Left lung (tissue), 10 donors: ENCODE data around the gene PRSS3. TPM values are rescaled to one million over a fixed set of nuclear protein-coding genes. Genes with fewer than 3 reads are reported as not detected.
"Not testable (repeated sequence)": the region's sequence is repeated elsewhere in the genome, so short reads cannot be mapped to it uniquely, and the experiment has no call there.

ENCODE experiments used
- ATAC-seq: fragments of 200-7000 bp; cut with Tn5 transposase; one replicate; pipeline ENCODE4 v1.9.1; 2020; ENCODE audit warnings: moderate library complexity
- DNase-seq, 4 donors: peaks; one replicate each; pipeline ENCODE4 v3.0.0-alpha.2; 2013 to 2020
- H3K27ac ChIP-seq, 2 donors: fragments of 200-600 bp; sonication (generic) in 1 of 2; one replicate each; pipeline versions ENCODE4 v1.5.0 to v1.8.0; 2020 to 2021
- H3K27me3 ChIP-seq, 2 donors: fragments of 200-600 bp; sonication (generic) in 1 of 2; one replicate each; pipeline versions ENCODE4 v1.5.0 to v1.8.0; 2020 to 2021
- H3K36me3 ChIP-seq, 2 donors: fragments of 200-600 bp; sonication (generic) in 1 of 2; one replicate each; pipeline versions ENCODE4 v1.5.0 to v1.8.0; 2020 to 2021
- H3K4me1 ChIP-seq, 2 donors: fragments of 200-600 bp; one replicate each; pipeline ENCODE4 v1.8.0; 2021
- H3K4me3 ChIP-seq, 2 donors: fragments of 200-600 bp; sonication (generic) in 1 of 2; one replicate each; pipeline versions ENCODE4 v1.5.0 to v1.8.0; 2020 to 2021; ENCODE audit warnings: mild to moderate bottlenecking in 1 of 2
- H3K9me3 ChIP-seq, 2 donors: fragments of 200-600 bp; sonication (generic) in 1 of 2; one replicate each; pipeline versions ENCODE4 v1.5.0 to v1.8.0; 2020 to 2021
- CTCF ChIP-seq, 2 donors: fragments of 200-600 bp; sonication (generic) in 1 of 2; IDR thresholded peaks; one replicate each; pipeline versions ENCODE4 v1.5.0 to v1.8.0; 2021; ENCODE audit warnings: antibody characterized with exemption in 2 of 2
- intact Hi-C, 2 donors: fragments of 100-400 bp; cut with DNase I; formaldehyde crosslinking; loops; one replicate each; pipeline versions ENCODE4 v1.11.2 to v1.14.2; 2022
- polyA plus RNA-seq, 6 donors: library from polyadenylated mRNA; unstranded; fragments of 120-200 nt; gene quantifications; one replicate each; pipeline ENCODE4 v1.2.1, GENCODE V29; 2013; ENCODE audit not compliant: insufficient read length in 6 of 6
- total RNA-seq, 2 donors: library from RNA; stranded (reverse); fragmentation: NEBNext Ultra II Directional; extraction: Animal tissue kit (Norgen Biotek cat#: 25700); gene quantifications; one replicate each; pipeline ENCODE4 v1.2.1, GENCODE V29; 2021
- donor health status: DM: no; HTN: yes; CAD: no.
- donor health status: DM: no; HTN: no; CAD: no.

Gene PRSS3
- total and polyA plus RNA-seq, 8 donors: 0.34 to 0.53 (median 0.45) TPM; not detected in 5

GRCh38 chr9:33818847-33819500, 23.6 kb downstream of the PRSS3 start:
- H3K9me3 ChIP-seq: no peaks in the 10 kb centered on the region
- no peak for TF ChIP-seq CTCF (IDR thresholded peaks at IDR 0.05)
- H3K36me3 ChIP-seq: peaks cover 0 to under 1% of the 10 kb centered on the region in 2 donors
- no peaks in the 10 kb centered on the region for H3K27me3 ChIP-seq
- peak overlapping the region; percentile 99 to 100 for H3K27ac ChIP-seq
- intact Hi-C loops: no loop called here
- H3K4me3 ChIP-seq: peak overlapping the region; percentile 81 to 88
- H3K4me1 ChIP-seq: peaks cover 0 to 68% of the 10 kb centered on the region in 2 donors
- no peak for ATAC-seq
- DNase-seq: no peak

- Histone ChIP-seq H3K36me3 (peaks cover 0 to 4% of the 10 kb centered on the region in 2 donors), H3K9me3 (no peaks in the 10 kb centered on the region), H3K4me3 (peak overlapping the region in 1 of 2 donors; percentile 88), H3K4me1 (peaks cover 0 to 63% of the 10 kb centered on the region in 2 donors), H3K27me3 (no peaks in the 10 kb centered on the region), H3K27ac (no peak overlapping the region)
- DNase-seq (no peak), ATAC-seq (no peak)
- TF ChIP-seq CTCF (IDR thresholded peaks at IDR 0.05): no peak
- intact Hi-C loops: no loop called here
Measured at GRCh38 chr9:33820231-33820745, 24.9 kb downstream of the PRSS3 start.

GRCh38 chr9:33823801-33824200, 28.4 kb downstream of the PRSS3 start:
- intact Hi-C loops: no loop called here
- no peak for TF ChIP-seq CTCF (IDR thresholded peaks at IDR 0.05)
- no peak for DNase-seq
- peaks cover 0 to 8% of the 10 kb centered on the region in 2 donors for H3K36me3 ChIP-seq
- no peaks in the 10 kb centered on the region for H3K9me3 ChIP-seq
- peaks cover 0 to 59% of the 10 kb centered on the region in 2 donors for H3K4me1 ChIP-seq
- H3K27me3 ChIP-seq: no peaks in the 10 kb centered on the region
- no peak overlapping the region for H3K4me3 ChIP-seq
- no peak overlapping the region for H3K27ac ChIP-seq
- no peak for ATAC-seq

- peaks cover 0 to 50% of the 10 kb centered on the region in 2 donors for H3K4me1 ChIP-seq
- intact Hi-C loops, H3K9me3 ChIP-seq, H3K36me3 ChIP-seq, H3K27ac ChIP-seq, H3K4me3 ChIP-seq, H3K27me3 ChIP-seq, ATAC-seq, DNase-seq: not testable (repeated sequence)
Measured at GRCh38 chr9:33827285-33827684, 31.9 kb downstream of the PRSS3 start.

GRCh38 chr9:33829641-33830230, 34.4 kb downstream of the PRSS3 start:
- intact Hi-C loops, H3K9me3 ChIP-seq, H3K36me3 ChIP-seq, H3K4me3 ChIP-seq, ATAC-seq, H3K27me3 ChIP-seq, DNase-seq: not testable (repeated sequence)
- H3K4me1 ChIP-seq: peaks cover 0 to 49% of the 10 kb centered on the region in 2 donors
- peak overlapping the region in 1 of 2 donors; percentile 48 for H3K27ac ChIP-seq

GRCh38 chr9:33835625-33836260, 40.4 kb downstream of the PRSS3 start:
- no peak for TF ChIP-seq CTCF (IDR thresholded peaks at IDR 0.05)
- DNase-seq: no peak
- intact Hi-C loops: no loop called here
- Histone ChIP-seq H3K27ac (peak overlapping the region; percentile 11 to 72), H3K9me3 (no peaks in the 10 kb centered on the region), H3K4me1 (peaks cover 7 to 76% of the 10 kb centered on the region in 2 donors), H3K27me3 (no peaks in the 10 kb centered on the region), H3K36me3 (no peaks in the 10 kb centered on the region), H3K4me3 (no peak overlapping the region)
- ATAC-seq: no peak

GRCh38 chr9:33836261-33836660, 40.9 kb downstream of the PRSS3 start:
- DNase-seq, H3K27me3 ChIP-seq, H3K4me3 ChIP-seq, H3K9me3 ChIP-seq, intact Hi-C loops, H3K36me3 ChIP-seq: not testable (repeated sequence)
- H3K4me1 ChIP-seq: peaks cover 7 to 76% of the 10 kb centered on the region in 2 donors
- peak; percentile 83 for ATAC-seq
- peak overlapping the region; percentile 14 to 72 for H3K27ac ChIP-seq
